NCI-H748 (cell line): ENCODE data around the gene MMP15.

ENCODE experiments used
- DNase-seq: peaks from one replicate; lab custom pipeline; 2025; ENCODE audit not compliant: unreplicated experiment; lab: John Stamatoyannopoulos, UW

MMP15 gene

GRCh38 chr16:58018803-58019202 lies 6.8 kb upstream of the MMP15 start:
- DNase-seq = no peak

- DNase-seq = no peak
Measured at GRCh38 chr16:58019866-58020538, 5.6 kb upstream of the MMP15 start.

GRCh38 chr16:58020628-58021521 lies 4.7 kb upstream of the MMP15 start:
- peak; percentile 13 for DNase-seq

- no peak for DNase-seq
Measured at GRCh38 chr16:58021661-58022551, 3.6 kb upstream of the MMP15 start.

- DNase-seq = peak; percentile 45
Measured at GRCh38 chr16:58022601-58023371, 2.8 kb upstream of the MMP15 start.

- peak; percentile 62 for DNase-seq
Measured at GRCh38 chr16:58024486-58025350, 836 bp upstream of the MMP15 start.

- peak; percentile 55 for DNase-seq
Measured at GRCh38 chr16:58026139-58026704, 668 bp downstream of the MMP15 start.

- peak; percentile 42 for DNase-seq
Measured at GRCh38 chr16:58026705-58027160, 1.2 kb downstream of the MMP15 start.

GRCh38 chr16:58027161-58027915 lies 1.8 kb downstream of the MMP15 start:
- peak; percentile 63 for DNase-seq

- DNase-seq = no peak
Measured at GRCh38 chr16:58027916-58028455, 2.4 kb downstream of the MMP15 start.

GRCh38 chr16:58028541-58029070 lies 3.1 kb downstream of the MMP15 start:
- DNase-seq = no peak

- no peak for DNase-seq
Measured at GRCh38 chr16:58029410-58029809, 3.9 kb downstream of the MMP15 start.

GRCh38 chr16:58030136-58030840 lies 4.7 kb downstream of the MMP15 start:
- no peak for DNase-seq

GRCh38 chr16:58031016-58031800 lies 5.7 kb downstream of the MMP15 start:
- DNase-seq = no peak

- DNase-seq = no peak
Measured at GRCh38 chr16:58032710-58033293, 7.2 kb downstream of the MMP15 start.

GRCh38 chr16:58034128-58034685 lies 8.7 kb downstream of the MMP15 start:
- no peak for DNase-seq
